GM18861 (cell line): ENCODE results near the gene C10orf95.

ENCODE experiments used
- ATAC-seq: cut with Tn5 transposase; IDR thresholded peaks from one replicate; pipeline ENCODE4 v1.9.1; 2021; ENCODE audit not compliant: unreplicated experiment

Gene C10orf95

GRCh38 chr10:102401735-102402511 lies 49.4 kb downstream of the C10orf95 start:
- no peak for ATAC-seq

- no peak for ATAC-seq
Measured at GRCh38 chr10:102401342-102401654, 50.0 kb downstream of the C10orf95 start.

GRCh38 chr10:102400598-102401341 lies 50.6 kb downstream of the C10orf95 start:
- ATAC-seq = no peak

GRCh38 chr10:102400076-102400475 lies 51.3 kb downstream of the C10orf95 start:
- no peak for ATAC-seq
